SK-N-SH (cell line): ENCODE data around the gene ANO2.

ENCODE experiments used
- CTCF ChIP-seq: fragments of 200-600 bp; sonication (generic); IDR thresholded peaks from 2 replicates; pipeline ENCODE4 v1.6.1; 2017; ENCODE audit warnings: antibody characterized with exemption, mild to moderate bottlenecking, moderate library complexity
- MAX ChIP-seq: IDR thresholded peaks from 2 replicates; pipeline ENCODE4 v1.4.0; 2012; ENCODE audit warnings: low read depth

GRCh38 chr12:5713599-5714081, 231.4 kb downstream of the ANO2 start:
- TF ChIP-seq CTCF (no peak), MAX (no peak)
